GM19452 (cell line): ENCODE measurements around the gene CCSER2.

Source experiments
- ATAC-seq: cut with Tn5 transposase; IDR thresholded peaks from one replicate; pipeline ENCODE4 v1.9.1; 2021; ENCODE audit not compliant: unreplicated experiment

CCSER2 gene

GRCh38 chr10:84542522-84543490, 214.4 kb downstream of the CCSER2 start:
- no peak for ATAC-seq

- ATAC-seq, result no peak
These were observed 215.6 kb downstream of the CCSER2 start for GRCh38 chr10:84543948-84544347.

- ATAC-seq, result no peak
These were observed 217.3 kb downstream of the CCSER2 start for GRCh38 chr10:84545651-84546050.

- ATAC-seq, result no peak
These were observed 218.2 kb downstream of the CCSER2 start for GRCh38 chr10:84546609-84547008.

- ATAC-seq, result no peak
These were observed 219.2 kb downstream of the CCSER2 start for GRCh38 chr10:84547616-84548015.

- no peak for ATAC-seq
These were observed 220.5 kb downstream of the CCSER2 start for GRCh38 chr10:84548869-84549268.

GRCh38 chr10:84549368-84550165, 221.2 kb downstream of the CCSER2 start:
- no peak for ATAC-seq

GRCh38 chr10:84550756-84551436, 222.5 kb downstream of the CCSER2 start:
- ATAC-seq, result no peak

- peak; percentile 85 for ATAC-seq
These were observed 223.2 kb downstream of the CCSER2 start for GRCh38 chr10:84551437-84552120.

GRCh38 chr10:84552478-84552877, 224.1 kb downstream of the CCSER2 start:
- no peak for ATAC-seq

- ATAC-seq, result no peak
These were observed 234.2 kb downstream of the CCSER2 start for GRCh38 chr10:84562592-84562991.

GRCh38 chr10:84563355-84563754, 235.0 kb downstream of the CCSER2 start:
- ATAC-seq, result peak; percentile 86

- peak; percentile 54 for ATAC-seq
These were observed 235.5 kb downstream of the CCSER2 start for GRCh38 chr10:84563868-84564267.

GRCh38 chr10:84565881-84566582, 237.6 kb downstream of the CCSER2 start:
- ATAC-seq, result no peak

- ATAC-seq, result no peak
These were observed 238.7 kb downstream of the CCSER2 start for GRCh38 chr10:84567133-84567532.
